GM21619 (cell line): Measurements from ENCODE around the gene ADAMTS7.
"Not testable (repeated sequence)": the region's sequence is repeated elsewhere in the genome, so short reads cannot be mapped to it uniquely, and the experiment has no call there.

Experiments used
- ATAC-seq: cut with Tn5 transposase; IDR thresholded peaks from one replicate; pipeline ENCODE4 v1.9.1; 2021; ENCODE audit not compliant: unreplicated experiment

ADAMTS7 gene

DNA sequence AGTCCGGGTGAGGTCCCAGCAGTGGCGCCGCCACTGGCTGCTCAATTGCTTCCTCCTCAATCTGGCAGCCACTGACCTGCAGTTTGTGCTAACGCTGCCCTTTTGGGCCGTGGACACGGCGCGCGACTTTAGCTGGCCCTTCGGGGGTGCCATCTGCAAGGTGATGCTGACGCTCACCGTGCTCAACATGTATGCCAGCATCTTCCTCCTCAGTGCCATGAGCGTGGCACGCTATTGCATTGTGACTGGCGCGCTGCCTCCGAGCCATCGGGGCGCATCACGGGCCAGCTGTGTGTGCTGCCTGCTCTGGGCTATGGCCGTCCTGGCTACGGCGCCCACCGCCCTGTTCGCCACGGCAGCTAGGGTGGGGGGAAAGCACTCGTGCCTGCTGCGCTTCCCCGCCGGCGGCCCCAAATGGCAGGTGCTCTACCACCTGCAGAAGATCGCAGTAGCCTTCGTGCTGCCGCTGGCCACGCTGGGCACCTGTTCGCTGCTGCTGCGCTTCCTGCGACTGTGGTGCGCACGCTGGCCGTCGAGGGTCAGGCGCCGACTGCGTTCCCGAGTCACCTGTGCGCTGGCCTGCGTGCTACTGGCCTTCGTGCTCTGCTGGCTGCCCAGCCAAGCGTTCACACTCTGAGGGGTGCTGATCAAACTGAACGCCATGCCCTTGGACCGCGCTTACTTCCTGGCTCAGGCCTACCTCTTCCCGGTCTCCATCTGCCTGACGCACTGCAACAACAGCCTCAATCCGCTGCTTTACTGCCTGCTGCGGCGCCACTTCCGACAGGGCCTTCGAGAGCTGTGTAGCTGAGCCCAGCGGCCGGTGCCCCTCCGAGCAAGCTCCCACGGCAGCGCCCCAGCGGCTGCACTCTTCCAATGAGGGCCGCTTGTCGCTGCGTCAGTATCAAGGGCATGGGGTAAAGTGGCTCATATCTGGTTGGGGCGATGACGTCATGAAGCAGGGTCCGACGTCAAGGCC, 20.3 kb upstream of the ADAMTS7 start:
- no peak for ATAC-seq

DNA sequence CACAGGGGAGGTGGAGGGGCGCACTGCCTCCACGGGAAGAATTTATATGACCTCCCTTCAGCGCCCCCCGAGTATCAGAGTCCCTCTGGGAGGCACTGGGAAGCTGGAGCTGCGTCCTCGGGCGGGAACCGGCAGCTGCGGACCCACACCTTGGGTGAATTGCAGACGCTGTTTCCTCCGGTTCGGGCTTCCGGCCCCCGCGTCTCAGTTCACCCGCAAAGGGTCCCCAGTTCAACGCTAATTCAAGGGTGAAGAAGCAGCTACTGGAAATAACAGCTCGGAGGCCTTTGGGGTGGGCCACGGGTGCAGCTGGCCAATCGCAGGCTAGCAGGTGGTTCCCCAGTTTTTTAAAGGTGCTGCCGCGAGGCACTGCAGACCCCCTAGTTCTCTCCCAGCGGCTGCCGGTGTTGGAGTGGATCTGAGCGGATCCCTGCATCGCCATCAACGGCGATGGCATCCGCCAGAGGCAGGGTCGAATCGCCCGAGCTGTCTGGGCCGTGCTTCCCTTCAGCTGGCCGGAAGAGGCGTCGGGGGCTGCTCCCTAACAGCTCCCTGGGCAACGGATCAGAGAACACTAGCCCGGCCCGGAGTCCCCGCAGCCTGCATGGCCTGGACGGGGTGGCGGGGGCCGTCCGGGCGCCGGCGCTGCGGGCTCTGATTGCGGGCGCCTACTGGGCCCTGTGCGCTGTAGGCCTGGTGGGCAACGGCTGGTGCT, 19.4 kb upstream of the ADAMTS7 start:
- ATAC-seq, result no peak

DNA sequence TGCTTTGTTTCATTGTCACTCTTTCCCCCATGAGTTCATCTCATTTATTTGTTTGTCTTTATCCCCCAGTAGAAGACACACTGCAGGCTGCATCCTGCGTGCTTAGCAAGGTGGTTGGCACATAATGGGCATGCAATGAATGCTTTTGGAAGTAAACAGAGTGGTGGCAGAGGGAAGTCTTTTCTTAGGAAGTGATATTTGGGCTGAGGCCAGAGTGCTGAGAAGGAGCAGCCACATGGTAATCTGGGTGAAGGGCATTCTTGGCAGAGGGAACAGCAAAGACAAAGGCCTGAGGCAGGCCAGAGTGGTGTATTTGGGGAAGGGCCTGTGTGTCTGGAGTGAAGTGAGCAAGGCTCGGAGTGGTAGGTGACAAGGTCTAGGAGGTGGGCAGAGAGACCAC, 17.7 kb upstream of the ADAMTS7 start:
- ATAC-seq, result no peak

DNA sequence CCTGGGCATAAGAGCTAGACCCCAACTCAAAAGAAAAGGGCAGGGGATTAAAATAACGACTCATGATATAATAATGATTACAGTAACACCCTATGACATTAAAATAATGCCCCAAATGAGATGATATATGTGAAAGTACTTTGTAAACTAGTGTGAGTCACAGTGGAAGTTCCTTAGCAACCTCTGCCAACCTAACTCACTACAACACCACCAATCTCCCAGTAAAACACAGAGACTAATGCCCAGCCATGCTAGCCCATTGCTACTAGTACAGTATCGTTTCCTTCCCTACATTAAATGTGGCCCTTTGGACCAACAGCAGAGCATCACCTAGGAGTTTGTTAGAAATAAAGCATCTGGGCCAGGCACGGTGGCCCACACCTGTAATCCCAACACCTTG, 11.2 kb upstream of the ADAMTS7 start:
- no peak for ATAC-seq

DNA sequence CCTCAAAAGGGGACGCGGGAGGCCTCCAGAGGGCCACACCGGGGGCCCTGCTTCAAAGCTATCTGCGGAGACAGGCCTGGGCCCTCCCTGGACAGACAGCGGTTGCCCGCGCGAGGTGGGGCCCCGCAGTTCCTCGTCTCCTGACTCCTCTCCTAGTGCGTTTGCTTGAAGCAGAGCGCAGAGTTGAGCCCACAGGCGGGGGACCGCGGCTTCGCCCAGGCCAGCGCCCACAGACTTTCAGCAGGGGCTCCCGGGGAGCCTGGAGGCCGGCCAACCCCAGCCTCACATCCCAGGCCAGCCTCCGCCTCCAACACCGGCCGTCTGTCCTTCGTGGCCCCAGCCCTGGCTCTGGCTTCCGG, 540 bp upstream of the ADAMTS7 start:
- no peak for ATAC-seq

DNA sequence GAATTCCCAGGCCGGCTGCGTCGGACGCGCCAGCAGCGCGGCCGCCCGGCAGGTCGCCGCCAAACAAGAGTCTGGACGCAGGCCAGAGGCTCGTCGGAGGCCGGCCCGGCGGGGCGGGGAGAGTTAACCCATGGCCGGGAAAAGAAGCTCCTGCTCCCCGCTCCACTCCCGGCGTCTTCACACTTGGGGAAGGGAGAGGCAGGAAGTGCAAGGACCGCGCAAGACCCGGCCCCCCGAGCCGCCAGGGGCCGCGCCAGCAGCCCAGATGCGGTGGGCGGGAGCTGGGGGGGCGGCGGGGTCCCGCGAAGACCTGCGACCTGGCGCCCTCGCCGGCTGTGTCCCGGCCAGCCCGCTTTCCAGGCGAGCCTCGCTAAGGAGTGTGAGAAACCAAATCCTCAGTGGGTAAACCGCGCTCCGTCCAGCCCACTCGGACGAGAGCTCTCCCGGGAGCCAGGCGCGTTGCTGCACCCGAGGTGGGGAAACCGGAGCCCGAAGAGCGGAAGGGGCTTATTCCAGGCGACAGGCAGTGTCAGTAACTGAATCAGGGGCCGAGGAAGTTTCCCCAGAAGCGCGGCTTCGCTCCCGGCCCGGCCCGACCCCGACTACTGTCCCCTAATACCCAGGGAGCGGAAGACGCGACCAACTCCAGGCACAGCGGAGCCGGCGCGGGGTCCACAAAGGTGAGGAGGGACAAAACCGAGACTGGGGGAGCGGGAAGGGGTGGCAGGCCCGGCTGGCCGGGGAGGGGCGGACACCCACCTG, 721 bp downstream of the ADAMTS7 start:
- ATAC-seq, result no peak

DNA sequence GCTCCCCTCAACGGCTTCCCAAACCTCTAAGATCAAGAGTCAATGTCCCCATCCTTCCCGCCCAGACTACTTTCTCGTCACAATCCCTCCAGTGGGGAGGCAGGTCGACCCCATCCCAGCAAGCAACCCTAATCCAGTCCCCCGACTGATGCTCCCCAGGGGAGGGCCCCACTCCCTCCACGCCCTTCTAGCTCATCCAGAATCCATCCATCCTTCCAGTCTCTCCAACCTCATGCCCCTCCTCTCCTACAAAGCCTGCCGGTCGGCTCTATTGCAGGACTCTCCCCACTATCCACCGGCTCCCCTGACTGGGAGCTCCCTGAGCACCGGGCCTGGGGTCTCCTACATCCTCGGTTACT, 1.3 kb downstream of the ADAMTS7 start:
- no peak for ATAC-seq

DNA sequence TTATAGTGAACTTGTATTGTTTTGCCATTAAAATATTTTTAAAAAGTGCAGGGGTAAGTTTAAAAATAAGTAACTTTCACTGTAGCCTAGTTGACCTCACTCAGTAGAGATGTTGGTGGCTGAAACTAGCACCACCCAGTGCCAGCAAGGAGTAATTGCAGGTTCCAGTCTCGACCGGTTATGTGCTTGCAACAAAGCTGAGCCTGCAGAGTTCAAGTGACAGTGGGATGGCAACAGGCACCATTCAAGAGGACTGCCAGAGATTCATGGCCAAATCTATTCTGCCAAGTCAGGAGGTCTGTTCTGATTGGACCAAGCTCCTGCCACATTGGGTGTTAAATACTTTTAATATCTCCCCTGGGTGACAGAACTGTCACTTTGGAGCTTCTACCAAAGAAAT, 2.7 kb downstream of the ADAMTS7 start:
- ATAC-seq, result no peak

DNA sequence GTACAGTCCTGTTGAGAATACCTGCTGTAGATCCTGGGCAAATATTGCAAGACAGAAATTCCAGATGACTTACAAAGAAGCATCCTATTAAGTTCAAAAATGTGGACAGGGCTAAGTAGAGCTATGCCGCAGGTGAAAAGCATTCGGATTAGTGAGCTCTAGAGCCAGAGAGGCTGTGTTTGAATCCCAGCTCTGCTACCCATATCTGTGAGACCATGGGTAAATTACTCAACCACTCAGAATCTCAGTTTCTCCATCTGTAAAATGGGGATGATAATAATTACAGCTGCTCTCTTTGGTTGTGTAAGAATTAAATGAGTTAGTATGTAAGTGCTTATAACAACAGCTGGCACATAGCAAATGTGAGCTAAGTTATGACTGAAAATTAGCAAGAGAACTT, 3.9 kb downstream of the ADAMTS7 start:
- no peak for ATAC-seq

DNA sequence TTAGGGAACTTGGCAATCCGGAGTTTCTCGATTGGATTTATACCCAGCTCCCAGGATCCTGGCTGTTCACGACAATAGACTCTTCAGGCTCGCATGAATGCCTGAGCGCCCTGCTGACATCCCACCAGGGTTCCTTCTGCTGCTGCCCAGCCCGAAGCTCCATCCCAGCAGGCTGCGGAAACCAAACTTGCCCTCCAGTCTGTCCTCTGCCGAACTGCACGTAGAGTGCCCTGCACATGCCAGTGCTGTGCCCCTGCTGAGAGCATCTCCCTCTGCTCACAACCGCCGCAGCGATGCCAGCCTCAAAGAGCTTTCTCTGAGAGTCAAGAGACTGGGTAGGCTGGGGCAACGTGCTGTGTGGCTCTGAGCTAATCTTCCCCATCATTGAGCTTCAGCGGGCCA, 6.9 kb downstream of the ADAMTS7 start:
- ATAC-seq, result no peak

DNA sequence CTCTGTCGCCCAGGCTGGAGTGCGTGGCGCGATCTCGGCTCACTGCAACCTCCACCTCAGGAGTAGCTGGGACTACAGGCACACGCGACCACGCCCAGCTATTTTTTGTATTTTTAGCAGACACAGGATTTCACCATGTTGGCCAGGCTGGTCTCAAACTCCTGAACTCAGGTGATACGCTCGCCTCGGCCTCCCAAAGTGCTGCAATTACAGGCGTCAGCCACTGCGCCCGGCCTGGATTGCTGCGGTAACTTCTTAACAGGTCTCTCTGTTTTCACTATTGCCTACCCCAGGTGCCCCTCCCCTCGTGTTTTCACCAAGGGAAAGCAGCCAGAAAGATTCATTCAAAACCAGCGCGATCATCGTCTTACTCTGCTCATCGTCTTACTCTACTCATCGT, 10.5 kb downstream of the ADAMTS7 start:
- ATAC-seq, result no peak

DNA sequence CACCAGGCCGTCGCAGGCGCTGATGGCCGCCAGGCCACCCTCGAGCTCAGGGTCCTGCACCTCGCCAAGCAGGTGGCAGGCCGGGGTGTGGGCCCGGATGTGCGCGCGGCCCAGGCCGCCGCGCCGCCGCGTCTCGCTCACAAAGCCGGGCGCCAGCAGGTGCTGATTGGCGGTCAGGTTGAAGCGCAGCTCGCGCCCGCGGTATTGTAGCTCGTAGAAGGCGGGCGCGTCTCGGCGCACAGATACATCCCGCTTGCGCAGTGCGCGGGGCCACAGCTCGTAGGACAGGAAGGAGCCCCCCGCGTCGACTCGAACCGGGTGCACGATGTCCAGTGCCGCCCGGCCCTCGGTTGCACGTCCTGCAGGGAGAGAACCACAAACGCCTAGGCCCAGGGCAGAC, 11.1 kb downstream of the ADAMTS7 start:
- ATAC-seq, result no peak

DNA sequence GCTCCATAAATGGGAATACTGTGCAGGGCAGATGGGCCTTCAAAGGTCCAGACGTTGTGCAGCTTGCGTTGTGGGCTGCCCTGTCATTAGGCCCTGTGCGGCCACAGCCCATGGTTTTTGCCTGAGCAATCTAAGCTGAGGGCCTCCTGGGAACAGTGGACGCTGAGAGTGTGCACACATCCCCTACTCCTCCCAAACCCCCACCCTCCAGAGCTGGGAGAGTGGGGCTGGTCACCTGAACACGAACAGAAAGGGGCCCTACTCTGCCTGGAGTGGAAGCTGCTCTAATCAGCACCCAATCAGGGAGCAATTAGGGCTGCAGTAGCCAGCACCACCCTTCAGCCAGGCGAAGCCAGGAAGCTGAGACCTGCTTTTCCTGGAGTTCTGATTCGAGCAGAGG, 12.2 kb downstream of the ADAMTS7 start:
- not testable (repeated sequence) for ATAC-seq

DNA sequence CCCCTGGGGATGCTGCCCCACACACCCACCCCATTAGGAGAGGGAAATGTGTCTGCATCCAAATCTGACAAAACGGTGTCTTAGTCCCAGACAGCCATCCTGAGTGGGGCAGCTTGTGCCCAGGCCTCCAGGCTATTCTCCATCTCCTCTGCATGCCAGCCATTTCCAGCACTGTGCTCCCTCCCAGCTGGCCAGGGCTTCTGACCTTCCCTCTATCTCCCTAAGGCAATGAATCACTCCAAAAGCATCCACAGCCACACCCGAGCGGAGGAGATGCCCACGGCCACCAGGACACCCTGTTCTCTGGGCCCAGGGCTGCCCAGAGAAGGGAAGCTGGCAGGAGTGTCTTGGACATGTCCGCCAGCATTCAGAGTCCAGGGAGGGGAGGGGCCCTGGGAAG, 12.9 kb downstream of the ADAMTS7 start:
- ATAC-seq, result not testable (repeated sequence)

DNA sequence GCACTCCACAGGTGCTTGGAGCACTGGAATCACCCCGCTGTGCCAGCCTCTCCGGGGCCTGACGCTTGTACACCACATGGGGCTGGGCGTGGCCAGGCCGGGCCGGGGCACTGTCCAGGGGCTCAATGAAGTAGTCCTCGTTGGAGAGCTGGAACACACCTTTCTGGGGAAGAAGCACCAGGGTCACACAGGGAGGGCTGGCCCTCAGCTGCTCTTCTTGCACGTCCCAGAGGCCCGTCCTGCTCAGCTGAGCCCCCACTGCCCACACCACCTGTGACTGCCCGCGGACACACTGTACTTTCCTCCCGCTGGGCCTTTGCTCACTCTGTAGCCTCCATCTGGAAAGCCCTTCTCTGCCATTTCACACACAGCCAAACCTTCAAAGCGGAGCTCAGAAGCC, 13.3 kb downstream of the ADAMTS7 start:
- ATAC-seq, result no peak

DNA sequence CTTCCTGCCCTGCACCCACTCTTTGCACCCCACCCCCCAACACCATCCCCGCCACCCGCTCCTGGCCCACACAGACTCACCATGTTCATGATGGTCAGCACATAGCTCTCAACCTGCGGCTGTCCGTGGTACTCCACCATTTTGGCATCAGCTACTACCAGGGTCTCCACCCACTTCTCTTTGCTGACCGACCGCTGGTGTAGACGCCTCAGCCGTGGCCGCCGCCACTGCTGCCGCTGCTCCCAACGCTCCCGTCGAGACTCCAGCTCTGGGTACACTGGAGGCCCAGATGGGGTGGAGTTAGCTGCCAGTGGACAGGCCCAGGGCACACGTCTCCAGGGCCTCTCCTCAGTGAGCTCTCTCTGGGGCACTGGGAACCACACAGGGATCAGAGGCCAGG, 14.8 kb downstream of the ADAMTS7 start:
- no peak for ATAC-seq

DNA sequence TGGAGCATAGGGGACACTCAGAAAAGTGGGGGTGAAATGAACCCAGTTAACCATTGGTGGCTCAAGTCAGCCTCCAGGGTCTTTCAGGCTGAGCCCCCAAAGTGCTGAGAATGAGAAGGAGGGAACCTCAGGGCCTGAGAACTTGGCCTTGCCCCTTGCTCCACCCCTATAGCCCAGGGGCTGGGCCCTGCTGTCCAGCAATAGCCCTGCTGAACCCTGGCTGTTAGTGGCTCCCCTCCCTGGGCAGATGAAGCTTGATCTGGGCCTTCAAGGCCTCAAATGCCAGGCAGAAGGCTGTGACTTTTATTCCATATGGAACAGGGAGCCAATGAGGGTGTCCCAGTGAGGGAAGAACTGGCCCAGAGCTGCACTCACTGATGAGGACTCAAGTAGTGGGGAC, 16.2 kb downstream of the ADAMTS7 start:
- no peak for ATAC-seq

DNA sequence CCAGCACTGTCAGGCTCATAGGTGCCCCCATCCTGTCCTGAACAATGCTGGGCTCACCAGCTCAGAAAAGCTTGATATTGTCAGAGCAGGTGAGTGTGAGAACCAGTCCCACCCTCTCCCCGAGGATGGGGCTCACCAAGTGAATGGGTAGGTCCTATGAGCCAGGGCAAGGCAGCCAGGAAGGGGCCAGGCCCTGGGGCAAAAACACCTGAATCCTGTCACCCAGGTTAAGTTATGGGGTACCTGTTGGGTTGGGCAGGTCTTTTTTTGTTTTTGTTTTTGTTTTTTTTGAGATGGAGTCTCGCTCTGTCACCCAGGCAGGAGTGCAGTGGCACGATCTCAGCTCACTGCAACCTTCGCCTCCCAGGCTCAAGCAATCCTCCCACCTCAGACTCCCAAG, 16.8 kb downstream of the ADAMTS7 start:
- ATAC-seq, result not testable (repeated sequence)

DNA sequence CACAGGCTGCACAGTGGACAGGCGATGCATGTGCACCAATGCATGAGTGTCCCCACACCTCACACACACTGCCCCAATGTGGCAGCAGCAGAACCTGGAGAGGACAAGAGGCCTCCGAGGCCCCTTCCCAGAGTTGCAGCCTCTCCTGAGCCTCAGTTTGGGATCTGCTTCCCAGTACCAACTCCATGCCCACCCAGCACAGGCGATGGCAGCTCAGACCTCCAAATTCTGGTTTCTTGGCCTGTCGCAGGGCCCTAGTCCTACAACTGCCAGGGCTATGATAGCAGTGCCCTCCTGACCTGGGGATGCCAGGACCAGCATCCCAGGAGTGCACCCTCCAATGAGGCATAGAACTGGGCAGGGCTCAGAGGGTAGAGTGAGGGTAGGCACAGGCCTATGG, 19.9 kb downstream of the ADAMTS7 start:
- no peak for ATAC-seq

DNA sequence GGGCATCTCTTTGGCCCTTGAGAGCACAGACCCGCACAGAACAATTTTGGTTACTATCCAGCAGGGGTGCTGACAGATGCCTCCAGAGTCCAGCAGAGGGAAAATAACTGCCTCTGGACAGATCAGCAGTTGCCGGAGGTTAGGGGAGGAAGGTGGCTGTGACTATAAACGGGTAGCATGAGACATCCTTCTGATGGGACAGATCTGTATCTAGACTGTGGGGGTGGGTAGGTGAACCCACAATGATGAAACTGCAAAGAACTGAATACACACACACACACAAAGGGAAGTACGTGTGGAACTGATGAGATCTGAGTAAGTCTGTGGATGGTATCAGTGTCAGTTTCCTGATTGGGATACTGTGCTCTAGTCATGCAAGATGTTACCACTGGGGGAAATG, 21.2 kb downstream of the ADAMTS7 start:
- no peak for ATAC-seq

DNA sequence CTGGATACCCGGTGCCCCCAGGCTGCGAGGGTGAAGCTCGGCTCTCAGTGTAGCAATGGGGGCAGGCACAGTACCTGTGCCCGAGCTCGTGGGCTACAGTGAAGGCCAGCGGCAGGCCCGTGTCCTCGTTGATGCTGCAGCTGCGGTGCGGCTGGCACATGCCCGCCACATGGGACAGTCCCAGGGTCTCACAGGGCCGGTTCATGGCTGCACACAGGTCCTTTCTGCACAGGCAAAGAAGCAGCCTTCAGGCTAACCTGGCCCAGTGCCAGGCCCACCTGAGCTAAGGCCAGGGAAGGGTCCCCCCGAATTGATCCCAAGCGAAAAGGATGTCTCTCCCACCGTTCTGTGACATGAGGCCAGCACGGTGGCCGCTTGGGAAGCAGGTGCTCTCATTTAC, 21.6 kb downstream of the ADAMTS7 start:
- no peak for ATAC-seq
